NCI-H2029 (cell line): ENCODE measurements around the gene MARCHF9.

Experiments
- DNase-seq: peaks from one replicate; lab custom pipeline; 2025; lab: John Stamatoyannopoulos, UW

MARCHF9 gene

DNA sequence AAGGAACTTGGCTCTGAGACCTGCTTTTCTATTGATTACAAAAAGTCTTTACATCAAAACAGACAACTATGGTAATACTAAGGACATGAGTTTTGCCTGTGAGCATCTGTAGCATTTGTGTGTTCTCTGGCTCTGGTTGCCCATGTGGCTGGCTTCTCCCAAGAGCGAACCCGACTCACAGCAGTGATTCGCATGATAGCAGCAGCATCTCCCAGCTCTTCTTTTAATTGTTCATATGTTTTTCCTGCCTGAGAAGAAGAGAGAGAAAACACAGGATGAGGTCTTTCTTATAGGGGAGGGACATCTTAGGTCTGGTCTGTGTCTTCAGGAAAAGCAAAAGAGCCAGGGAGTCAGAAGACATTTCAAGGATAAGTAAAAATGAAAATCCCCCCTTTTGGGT is 46.1 kb downstream of the MARCHF9 start:
- DNase-seq, result no peak

DNA sequence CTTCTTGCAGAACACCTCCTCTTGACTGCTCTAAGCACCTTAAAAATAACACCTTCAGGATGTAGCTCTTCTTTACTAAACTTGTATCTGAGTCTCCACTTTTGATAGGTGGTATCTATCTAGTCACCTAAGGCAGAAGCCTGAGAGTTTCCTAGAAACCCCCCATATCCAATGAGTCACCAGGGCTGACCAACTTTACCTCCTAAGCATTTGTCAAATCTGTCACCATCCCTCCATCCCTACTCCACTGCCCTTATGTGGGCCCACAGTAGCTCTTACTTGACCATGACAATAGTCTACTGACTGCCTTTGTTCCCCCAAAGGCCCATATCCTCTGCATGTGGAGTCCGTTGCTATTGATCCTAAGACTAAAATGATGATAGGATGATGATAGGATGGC is 47.7 kb downstream of the MARCHF9 start:
- no peak for DNase-seq

DNA sequence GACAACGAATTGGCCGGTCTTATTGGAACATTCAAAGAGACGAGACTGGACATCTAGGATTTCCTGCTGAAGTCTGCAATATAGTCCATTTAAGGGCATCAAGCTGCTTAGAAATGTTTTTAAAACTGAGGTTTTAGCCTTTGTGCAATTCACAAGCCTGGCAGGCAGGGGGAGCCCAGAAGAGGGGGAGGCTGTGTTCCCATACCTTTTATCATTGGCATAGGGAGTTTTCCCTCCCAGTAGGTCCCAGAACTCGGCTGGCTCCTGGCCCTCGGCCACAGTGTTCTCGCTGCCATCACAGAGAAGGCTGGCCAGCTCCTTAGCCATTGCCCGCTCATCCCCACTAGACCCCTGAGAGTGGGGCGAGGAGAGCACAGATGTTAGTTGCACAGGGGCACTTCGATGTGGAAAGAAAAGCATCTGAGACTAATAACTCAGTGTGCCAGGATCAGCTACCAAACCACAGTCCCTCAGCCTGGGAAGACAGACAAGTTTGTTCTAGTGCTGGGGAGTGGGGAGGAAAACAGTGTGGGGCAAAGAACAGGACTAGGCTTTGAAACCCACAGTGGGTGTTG is 48.5 kb downstream of the MARCHF9 start:
- peak; percentile 27 for DNase-seq

DNA sequence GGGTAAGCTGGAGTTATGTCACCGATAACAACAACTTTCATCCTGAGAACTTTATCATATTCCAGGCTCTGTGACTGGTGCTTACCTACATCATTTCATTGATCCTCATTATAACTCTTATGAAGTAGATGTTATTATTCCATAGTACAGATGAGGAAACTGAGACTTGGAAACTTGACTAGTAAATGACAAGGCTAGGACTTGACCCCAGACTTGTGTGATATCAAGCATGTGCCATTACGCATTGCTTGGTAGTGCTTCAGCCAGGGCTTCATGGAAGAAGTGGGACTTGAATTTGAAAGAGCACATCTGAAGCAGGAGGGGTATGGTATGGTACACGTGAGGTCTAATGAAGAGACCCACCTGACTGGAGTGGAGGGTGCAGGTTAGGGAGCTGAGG is 51.8 kb downstream of the MARCHF9 start:
- no peak for DNase-seq

DNA sequence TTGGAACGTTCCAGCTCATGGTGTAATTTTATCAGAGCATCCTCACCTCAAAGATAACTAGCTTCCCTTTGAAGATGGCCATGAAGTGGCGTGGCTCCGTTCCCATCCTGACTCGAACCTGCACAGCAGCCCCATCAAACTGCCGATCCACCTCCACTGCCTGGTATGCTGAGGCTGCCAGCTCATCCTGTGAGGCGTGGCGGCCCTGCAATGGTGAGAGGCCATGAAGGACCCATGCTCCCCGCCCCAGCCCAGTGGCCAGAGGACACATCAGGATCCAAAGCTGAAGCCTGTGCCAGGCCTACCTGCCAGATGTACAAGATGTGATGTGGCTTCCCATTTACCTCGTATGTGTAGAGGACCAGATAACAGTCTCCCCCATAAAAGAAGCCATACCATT is 52.4 kb downstream of the MARCHF9 start:
- no peak for DNase-seq

DNA sequence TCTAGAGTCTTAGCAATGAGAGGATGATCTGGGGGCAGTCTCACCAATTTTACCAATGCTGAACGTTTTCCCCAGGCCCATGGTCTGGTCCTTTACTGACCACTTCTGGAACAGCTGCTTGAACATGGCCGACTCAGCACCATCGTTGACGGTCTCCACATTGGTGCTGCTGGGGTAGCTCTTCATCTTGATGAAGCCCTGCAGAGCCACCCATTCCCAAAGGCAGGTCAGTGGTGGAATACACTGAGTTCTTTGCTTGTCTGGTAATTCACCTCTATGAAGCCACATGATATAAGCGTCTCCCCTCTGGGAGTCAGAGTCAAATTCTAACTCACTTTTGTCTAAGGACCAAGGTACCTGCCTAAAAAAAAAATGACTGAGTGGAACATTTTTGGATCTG is 53.4 kb downstream of the MARCHF9 start:
- DNase-seq, result no peak

DNA sequence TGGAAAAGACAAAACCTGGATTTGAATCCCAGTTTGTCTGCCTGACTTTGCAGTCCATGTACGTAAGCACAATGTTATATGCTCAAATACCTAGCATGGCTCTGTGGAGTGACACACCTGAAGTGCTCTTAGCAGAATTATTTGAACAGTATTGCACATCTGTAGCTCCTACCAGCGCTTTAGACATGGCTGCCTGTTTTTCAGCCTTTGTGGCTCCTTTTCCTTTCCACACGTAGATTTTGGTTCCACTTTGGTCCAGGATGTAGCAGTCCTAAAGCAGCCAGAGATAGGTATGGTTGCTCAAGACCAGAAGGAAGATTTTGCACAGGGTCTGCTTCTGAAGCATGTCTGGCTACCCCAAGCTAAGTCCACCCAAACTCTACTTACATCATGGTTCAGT is 54.5 kb downstream of the MARCHF9 start:
- no peak for DNase-seq
